GM08714 (cell line): Measurements from ENCODE around the gene PTPRB.

Source experiments
- H3K4me3 ChIP-seq: fragments of 200-500 bp; sonication (Bioruptor generic); 2 replicates; pipeline ENCODE4 v1.5.1; 2014; ENCODE audit warnings: mild to moderate bottlenecking, low read length, inconsistent platforms
- ZNF274 ChIP-seq: IDR thresholded peaks from 2 replicates; pipeline ENCODE4 v1.6.1; 2012; ENCODE audit warnings: mild to moderate bottlenecking, low read depth, low read length

The PTPRB gene

DNA sequence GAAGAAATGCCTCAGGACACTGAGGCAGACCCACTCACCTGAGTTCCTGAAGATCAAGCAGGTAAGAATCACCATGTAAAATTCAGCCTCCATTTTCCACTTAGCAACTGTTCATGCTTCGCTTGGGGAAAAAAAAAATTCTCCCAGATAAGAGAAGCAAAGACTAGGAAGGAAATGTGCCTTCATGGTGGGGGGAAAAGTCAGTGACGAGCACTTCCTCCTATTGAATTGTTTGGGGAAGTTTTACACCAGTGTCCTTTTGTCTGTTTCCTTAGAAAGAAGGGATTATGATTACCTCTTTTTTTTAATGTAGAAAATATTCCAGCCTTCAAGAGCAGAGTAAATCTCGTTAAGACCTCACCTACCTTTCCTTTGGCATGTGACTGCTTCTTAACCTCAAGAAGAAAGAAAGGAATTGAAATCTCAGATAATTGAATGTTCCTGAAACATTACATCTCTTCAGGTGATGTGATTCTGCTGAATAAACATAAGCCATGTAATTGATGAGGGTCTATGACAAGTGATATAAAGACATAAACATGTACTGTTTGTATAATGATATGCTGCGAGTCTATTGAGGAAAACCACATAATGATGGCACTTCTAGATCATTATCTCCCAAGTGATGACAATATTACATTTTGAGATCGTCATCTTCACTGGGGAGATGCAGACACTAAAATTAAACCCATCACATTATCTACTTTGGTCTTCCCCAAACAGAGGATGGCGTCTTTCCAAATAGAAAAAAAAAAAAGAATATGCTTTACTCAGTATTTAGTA, at the start of gene PTPRB:
TSS of gene PTPRB (minus strand) at position 127 of the 783 bp plus-strand sequence. CDS start at position 93, 34 bp downstream.
- no peak for TF ChIP-seq ZNF274
- no peak within 1 kb of the TSS for H3K4me3 ChIP-seq

DNA sequence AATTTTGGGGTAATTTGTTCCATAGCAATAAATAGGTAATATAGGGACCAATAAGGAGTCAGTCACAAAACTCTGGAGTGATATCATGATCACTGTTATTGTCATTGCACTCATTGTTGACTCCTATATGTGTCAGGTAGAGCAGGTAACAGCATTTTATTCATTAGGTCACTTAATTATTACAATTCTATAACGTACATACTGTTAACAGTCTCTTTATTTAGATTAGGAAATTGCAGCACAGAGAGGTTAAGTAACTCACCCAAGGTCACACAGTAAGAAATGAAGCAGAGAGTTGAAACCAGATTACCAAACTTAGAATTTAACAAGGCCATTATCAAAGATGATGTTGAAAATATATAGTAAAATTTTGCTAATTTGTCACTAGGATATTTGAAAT, 49.7 kb upstream of the PTPRB start:
- TF ChIP-seq ZNF274 = no peak
- H3K4me3 ChIP-seq = no peak overlapping the region

DNA sequence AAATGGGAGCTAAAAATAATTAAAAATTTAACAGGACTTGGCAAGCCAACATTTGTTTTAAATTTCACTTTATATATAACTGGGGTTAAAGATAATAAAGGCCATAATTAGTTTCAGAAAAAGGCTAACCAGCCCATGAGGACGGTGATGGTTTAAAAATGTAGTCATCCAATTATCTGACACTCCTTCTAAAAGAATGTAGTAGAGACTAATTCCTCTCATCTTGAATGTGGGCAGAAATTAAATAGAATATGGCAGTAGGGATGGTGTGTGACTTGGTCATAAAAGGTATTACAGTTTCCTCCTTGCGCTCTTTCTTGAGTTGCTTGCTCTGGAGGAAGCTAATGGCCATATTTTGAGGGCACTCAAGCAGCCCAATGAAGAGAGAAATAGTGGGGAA, 49.1 kb upstream of the PTPRB start:
- TF ChIP-seq ZNF274 = no peak
- H3K4me3 ChIP-seq = no peak overlapping the region

DNA sequence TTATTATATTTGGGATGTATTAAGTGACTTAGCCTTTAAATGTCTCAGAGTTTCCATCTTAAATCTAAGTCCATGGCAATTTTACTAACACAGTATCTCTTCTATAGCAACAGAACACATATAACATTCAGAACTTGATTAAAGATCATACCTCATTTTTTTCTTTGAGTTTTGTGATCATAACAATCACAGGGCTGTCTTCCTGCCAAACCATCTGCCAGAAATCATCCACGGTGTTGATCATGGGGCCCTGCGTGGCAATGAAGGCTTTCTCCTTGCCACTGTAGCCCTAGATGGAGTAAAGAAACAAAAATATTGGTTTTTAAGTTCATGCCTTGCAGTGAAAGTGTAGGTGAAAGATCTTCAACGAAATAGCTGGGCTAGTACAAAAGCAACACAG, 46.7 kb upstream of the PTPRB start:
- no peak overlapping the region for H3K4me3 ChIP-seq
- no peak for TF ChIP-seq ZNF274

DNA sequence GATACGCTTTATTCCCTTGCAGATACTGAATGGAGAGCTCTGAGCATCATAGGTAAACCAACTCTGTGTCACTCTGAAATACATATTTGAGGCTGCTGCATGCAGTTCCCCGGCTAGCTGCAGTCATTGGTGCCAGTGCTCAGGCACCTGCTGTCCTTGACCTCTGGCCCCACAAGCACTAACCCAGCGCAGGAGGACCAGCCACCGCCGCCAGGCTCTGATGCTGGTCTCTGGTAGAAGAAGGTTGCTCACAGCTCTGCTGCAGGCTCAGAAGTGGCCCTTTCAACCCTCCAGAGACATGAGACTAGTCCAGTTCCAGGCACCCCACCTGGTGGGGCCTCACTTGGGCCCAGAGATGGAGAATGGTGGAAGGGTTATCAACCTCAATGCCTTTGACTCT, 34.5 kb upstream of the PTPRB start:
- no peak overlapping the region for H3K4me3 ChIP-seq
- no peak for TF ChIP-seq ZNF274

DNA sequence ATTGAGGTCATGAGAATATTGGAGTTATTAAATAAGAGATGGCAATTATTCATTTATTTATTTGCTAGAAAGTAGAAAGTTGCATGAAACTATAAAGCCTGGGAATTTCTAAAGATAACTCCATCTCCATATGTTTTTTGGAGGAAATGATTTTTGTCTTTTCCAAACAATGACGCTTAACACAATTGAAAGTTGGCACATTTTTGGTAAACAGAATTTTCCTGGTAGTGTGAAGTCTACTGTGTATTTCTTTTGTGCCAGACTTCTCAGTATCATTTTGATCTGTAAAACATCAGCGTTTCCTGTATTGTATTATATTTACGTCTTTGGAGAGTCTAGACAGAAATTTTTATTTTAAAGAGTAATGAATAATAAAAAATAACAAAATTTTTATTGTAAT, 33.7 kb upstream of the PTPRB start:
- no peak for TF ChIP-seq ZNF274
- H3K4me3 ChIP-seq = no peak overlapping the region

DNA sequence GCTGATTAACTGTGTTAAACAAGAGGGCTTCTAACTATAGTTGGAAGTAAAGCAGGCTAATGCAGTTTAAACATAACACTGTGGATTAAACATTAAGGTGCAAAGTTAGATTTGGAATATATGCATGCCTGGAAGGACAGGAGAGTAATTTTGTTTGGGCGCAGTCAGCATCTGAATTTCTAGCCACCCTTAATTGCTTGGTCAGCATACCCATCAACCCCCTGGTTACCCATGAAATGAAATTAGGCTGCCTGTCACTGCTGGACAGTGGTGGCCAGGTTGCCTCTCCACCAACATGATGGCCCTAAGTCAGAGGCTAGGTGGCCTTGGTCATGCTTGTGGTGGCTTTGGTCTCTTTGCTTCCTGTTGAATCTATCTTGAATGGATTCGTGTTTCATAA, 30.0 kb upstream of the PTPRB start:
- no peak for TF ChIP-seq ZNF274
- H3K4me3 ChIP-seq = no peak overlapping the region

DNA sequence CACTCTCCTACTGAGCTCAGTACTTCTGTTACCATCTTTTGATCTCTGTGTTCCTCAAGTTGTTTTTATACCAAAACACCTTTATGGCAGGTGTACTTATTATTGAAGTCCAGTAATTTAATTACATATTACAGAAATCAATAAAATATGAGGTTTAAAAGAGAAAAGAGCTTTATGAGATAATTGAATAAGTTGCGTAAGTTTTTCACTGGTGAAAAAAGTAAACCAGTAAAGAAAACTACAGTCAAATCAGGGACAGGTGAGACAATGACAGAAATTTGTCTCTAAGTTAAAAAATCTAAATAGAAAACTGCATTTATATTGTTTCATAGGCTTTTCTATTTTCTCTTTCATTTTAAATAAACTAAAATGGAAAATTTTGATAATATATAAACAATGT, 29.1 kb upstream of the PTPRB start:
- TF ChIP-seq ZNF274 = no peak

DNA sequence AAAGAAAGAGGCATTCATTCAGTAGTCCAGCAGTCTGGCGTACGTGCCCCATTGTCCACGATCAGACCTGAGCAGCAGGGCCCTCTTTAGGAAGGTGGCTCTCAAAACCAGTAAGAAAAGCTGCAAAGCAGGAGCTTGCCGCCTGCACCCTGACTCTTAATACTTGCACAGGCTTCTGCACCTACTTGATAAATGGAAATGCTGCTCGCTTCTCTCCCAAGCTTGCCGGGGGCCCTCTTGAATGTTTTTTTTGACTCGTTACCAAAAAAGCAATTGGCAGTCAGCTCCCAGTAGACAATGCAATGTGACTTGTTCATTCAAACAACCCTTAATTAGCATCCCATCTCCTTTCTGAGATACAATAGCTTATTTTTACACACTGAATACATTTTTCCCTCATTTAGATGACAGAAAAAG, 27.2 kb upstream of the PTPRB start:
- no peak overlapping the region for H3K4me3 ChIP-seq
- no peak for TF ChIP-seq ZNF274

More for the DNA sequence above, 29.1 kb upstream of the PTPRB start:
- H3K4me3 ChIP-seq = no peak overlapping the region

DNA sequence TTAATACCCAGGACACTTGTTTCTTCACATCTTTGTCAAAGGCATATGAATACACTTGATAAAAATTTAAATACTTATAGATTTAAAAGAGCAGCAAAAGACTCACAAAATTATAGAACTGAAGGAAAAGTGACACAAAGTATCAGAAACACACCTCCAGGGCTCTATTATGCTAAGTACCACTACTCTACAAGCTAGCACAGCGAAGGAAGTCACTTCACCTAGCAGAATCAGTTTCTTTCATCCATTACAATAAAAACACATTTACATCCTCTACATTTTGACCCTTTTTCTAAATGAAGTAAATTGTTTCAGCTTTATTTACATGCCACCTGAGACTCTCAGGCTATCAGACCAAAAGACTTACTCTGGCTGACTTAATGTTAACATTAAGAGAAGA, 26.6 kb upstream of the PTPRB start:
- H3K4me3 ChIP-seq = no peak overlapping the region
- TF ChIP-seq ZNF274 = no peak

DNA sequence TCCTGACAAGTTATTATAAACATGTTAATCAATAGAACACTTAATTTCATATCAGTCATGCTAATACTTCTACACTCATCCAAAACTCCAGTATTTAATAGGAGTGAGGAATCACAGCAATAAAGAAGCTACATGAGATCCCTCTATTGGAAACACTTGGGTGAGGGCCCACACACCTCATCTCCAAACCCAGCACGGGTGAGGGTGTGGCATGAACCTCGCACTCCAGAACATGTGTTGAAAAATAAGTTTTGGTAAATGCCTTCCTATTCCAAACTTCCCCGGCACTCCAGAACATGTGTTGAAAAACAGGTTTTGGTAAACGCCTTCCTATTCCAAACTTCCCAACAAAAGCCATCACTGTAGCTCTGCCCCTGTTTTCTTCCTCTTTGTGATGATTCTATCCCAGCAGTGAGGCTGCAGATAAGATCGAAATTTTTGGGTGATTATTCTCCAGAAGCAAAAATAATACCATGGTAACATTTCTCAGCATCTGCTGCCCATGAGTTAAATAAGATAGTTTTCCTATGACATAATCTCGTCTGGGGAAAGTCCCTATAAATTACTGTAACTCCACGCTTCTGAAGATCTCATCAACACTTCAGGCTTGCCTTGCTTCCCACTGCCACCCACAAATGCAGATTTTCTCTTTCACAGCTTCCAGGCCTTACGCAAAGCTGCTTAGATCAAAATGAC, 24.4 kb upstream of the PTPRB start:
- H3K4me3 ChIP-seq = no peak overlapping the region
- TF ChIP-seq ZNF274 = no peak

DNA sequence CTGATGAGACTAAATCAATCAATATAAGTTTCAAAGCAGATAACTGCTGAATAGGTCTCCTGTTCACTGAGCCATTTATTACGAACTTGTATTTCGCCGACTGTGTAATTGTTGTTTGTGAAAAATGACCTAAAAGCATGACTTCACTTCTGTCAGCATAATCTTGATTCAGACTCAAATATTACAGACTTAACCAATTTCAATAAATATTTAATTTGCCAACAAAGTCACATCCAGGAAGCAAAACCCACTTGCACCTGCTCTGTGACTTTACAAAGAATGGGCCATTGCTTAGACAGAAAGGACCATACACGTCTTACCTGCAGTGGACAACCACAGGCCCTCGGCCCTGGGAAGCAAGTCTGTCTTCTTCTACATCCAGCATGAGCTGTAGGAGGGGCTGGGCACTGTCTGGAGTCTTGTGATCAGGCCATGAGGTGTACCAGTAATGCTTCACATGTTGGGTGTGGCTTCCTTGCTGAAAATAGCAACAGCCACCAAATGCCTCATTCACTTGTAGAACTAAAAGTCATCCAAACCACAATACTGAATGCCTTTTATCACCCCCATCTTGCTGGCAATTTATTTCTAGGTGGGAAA, 23.5 kb upstream of the PTPRB start:
- no peak overlapping the region for H3K4me3 ChIP-seq
- TF ChIP-seq ZNF274 = no peak

DNA sequence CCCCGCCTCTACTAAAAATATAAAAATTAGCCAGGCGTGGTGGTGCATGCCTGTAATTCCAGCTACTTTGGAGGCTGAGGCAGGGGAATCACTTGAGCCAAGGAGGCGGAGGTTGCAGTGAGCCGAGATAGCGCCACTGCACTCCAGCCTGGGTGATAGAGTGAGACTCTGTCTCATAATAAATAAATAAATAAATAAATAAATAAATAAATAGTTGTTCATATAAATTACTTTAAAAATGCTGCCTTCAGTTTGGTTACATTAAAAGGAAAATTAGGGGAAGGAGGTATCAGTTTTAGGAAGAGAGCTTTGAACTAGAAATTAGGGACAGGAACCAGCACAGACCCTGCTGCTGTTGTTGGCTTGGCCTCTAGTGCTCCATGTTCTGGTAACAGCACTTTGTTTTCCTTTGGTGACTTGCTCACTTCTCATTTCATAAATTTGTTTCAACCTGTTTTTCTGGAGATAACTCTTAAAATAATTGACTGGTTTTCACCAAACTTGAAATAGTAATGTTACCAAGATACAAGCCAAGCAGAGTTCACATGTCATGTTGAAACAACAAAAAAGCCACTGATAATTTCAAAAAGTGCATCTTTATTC, 22.9 kb upstream of the PTPRB start:
- no peak for TF ChIP-seq ZNF274
- no peak overlapping the region for H3K4me3 ChIP-seq

DNA sequence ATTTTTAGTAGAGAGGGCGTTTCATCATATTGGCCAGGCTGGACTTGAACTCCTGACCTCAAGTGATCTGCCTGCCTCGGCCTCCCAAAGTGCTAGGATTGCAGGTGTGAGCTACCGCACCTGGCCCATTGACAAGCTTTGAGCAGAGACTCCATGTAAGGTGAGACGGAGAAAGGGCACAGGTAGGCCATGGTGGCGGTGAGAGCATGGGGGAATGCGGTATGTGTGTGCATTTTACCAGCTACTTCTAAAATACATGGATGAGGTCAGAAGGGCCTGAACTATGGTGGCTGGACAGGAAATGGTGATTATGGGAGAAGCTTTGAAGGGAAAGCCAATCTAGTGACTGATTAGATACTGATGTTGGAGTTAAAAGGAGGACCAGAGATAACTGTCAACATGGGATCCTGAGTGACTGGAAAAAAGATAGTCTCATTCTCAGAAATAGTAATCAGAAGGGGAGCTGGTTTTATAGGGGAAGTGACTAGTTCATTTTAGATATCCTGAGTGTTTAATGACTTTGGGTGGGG, 21.9 kb upstream of the PTPRB start:
- TF ChIP-seq ZNF274 = no peak
- H3K4me3 ChIP-seq = no peak overlapping the region
